H1 (cell line): Measurements from ENCODE around the gene CDR2L. TPM values are rescaled to one million over a fixed set of nuclear protein-coding genes. Genes with fewer than 3 reads are reported as not detected.
A peak's percentile ranks its signal among the peaks of the same experiment; 100 is the strongest.

Experiments
- CTCF ChIA-PET: fragments of 300-600 bp; sonication (Branson Sonifier 250); formaldehyde crosslinking; loops from one replicate; lab custom pipeline; 2021; ENCODE audit not compliant: partially characterized antibody; lab: Charles Lee
- POLR2A ChIA-PET: fragments of 300-600 bp; sonication (Branson Sonifier 250); formaldehyde crosslinking; loops from one replicate; lab custom pipeline; 2021; ENCODE audit warnings: inconsistent platforms; ENCODE audit not compliant: partially characterized antibody; lab: Charles Lee
- DNase-seq, 2 experiments: peaks; one replicate each; pipeline versions ENCODE4 v3.0.0 to v3.0.0-alpha.2; 2010 to 2022; ENCODE audit warnings: low spot score in 2 of 2, low read depth in 1 of 2, mixed read lengths in 1 of 2
- FAIRE-seq: peaks from 2 replicates; lab custom pipeline; 2011; peaks lifted over from hg19 to GRCh38; lab: Jason Lieb, UNC
- H2AFZ ChIP-seq: 2 replicates; pipeline ENCODE4 v1.8.1; 2012; ENCODE audit warnings: low read length, inconsistent platforms
- H2AK5ac ChIP-seq: 2 replicates; pipeline ENCODE4 v1.6.1; 2013; ENCODE audit warnings: low read depth, low read length
- H2BK120ac ChIP-seq: replicated peaks from 2 replicates; pipeline ENCODE3; 2013; ENCODE audit warnings: low read depth, low read length, inconsistent platforms
- H2BK12ac ChIP-seq: 2 replicates; pipeline ENCODE4 v1.6.1; 2013; ENCODE audit warnings: low read depth, low read length
- H2BK15ac ChIP-seq: 2 replicates; pipeline ENCODE4 v1.6.1; 2013; ENCODE audit warnings: low read length
- H2BK20ac ChIP-seq: 2 replicates; pipeline ENCODE4 v1.6.1; 2013; ENCODE audit warnings: low read length
- H2BK5ac ChIP-seq: 2 replicates; pipeline ENCODE4 v1.6.1; 2013; ENCODE audit warnings: low read depth, low read length
- H3K14ac ChIP-seq: 2 replicates; pipeline ENCODE4 v1.6.1; 2013; ENCODE audit warnings: inconsistent platforms; ENCODE audit not compliant: insufficient read length
- H3K18ac ChIP-seq: 2 replicates; pipeline ENCODE4 v1.6.1; 2013; ENCODE audit warnings: low read length; ENCODE audit errors: extremely low read depth
- H3K23ac ChIP-seq: 2 replicates; pipeline ENCODE4 v1.6.1; 2013; ENCODE audit warnings: inconsistent platforms; ENCODE audit not compliant: insufficient read length
- H3K23me2 ChIP-seq: 2 replicates; pipeline ENCODE4 v1.6.1; 2013; ENCODE audit warnings: low read depth, low read length
- H3K27ac ChIP-seq: 2 replicates; pipeline ENCODE4 v1.6.1; 2011; ENCODE audit warnings: low read depth, low read length, inconsistent platforms
- H3K27me3 ChIP-seq, 4 experiments: replicated peaks in 1 of 4; 1 replicate in 1 of 4; 2 replicates in 3 of 4; pipeline versions ENCODE4 v1.6.1 to v1.8.1; 2011 to 2013; ENCODE audit warnings: low read length in 3 of 4, mild to moderate bottlenecking in 3 of 4, inconsistent platforms in 2 of 4, mixed read lengths in 2 of 4, moderate library complexity in 1 of 4; ENCODE audit not compliant: control insufficient read depth in 3 of 4, insufficient read depth in 3 of 4; ENCODE audit errors: extremely low read depth in 1 of 4
- H3K36me3 ChIP-seq, 4 experiments: 2 replicates each; pipeline versions ENCODE4 v1.6.1 to v1.8.1; 2011 to 2013; ENCODE audit warnings: mild to moderate bottlenecking in 4 of 4, low read length in 3 of 4, moderate library complexity in 2 of 4, control low read depth in 1 of 4, inconsistent platforms in 1 of 4; ENCODE audit not compliant: insufficient read depth in 4 of 4, control insufficient read depth in 2 of 4
- H3K4ac ChIP-seq: replicated peaks from 2 replicates; pipeline ENCODE3; 2013; ENCODE audit warnings: low read length, low read depth, mixed read lengths, inconsistent platforms; ENCODE audit not compliant: insufficient read length
- H3K4me1 ChIP-seq, 4 experiments: replicated peaks in 1 of 4; 1 replicate in 1 of 4; 2 replicates in 3 of 4; pipeline versions ENCODE4 v1.6.1 to v1.8.1; 2011 to 2013; ENCODE audit warnings: low read length in 3 of 4, inconsistent platforms in 2 of 4, mixed read lengths in 1 of 4; ENCODE audit not compliant: insufficient read depth in 4 of 4, control insufficient read depth in 3 of 4
- H3K4me2 ChIP-seq, 2 experiments: 2 replicates each; pipeline versions ENCODE4 v1.6.1 to v1.8.1; 2011 to 2013; ENCODE audit warnings: low read depth in 2 of 2, low read length in 2 of 2, control low read depth in 1 of 2, inconsistent platforms in 1 of 2, mild to moderate bottlenecking in 1 of 2; ENCODE audit not compliant: insufficient read depth in 1 of 2
- H3K4me3 ChIP-seq, 4 experiments: fragments of 200-600, 300-600 bp in 1 of 4; sonication (generic), shearing (Covaris generic), sonication (Bioruptor Twin) in 1 of 4; 2 replicates each; pipeline versions ENCODE4 v1.5.1 to v1.8.1; 2011 to 2016; ENCODE audit warnings: low read length in 4 of 4, low read depth in 3 of 4, control low read depth in 2 of 4, inconsistent platforms in 2 of 4, mild to moderate bottlenecking in 2 of 4, mixed read lengths in 1 of 4, moderate library complexity in 1 of 4; ENCODE audit not compliant: insufficient read depth in 2 of 4; ENCODE audit errors: extremely low read depth in 1 of 4
- H3K56ac ChIP-seq: replicated peaks from 2 replicates; pipeline ENCODE3; 2013; ENCODE audit warnings: low read depth, mild to moderate bottlenecking, mixed read lengths, low read length, inconsistent platforms; ENCODE audit not compliant: insufficient read length
- H3K79me1 ChIP-seq: 2 replicates; pipeline ENCODE4 v1.6.1; 2013; ENCODE audit warnings: low read depth, low read length, control low read depth
- H3K79me2 ChIP-seq, 2 experiments: 2 replicates each; pipeline versions ENCODE4 v1.6.1 to v1.8.1; 2012 to 2013; ENCODE audit warnings: low read length in 2 of 2, mild to moderate bottlenecking in 2 of 2, inconsistent platforms in 1 of 2; ENCODE audit not compliant: insufficient read depth in 2 of 2, control insufficient read depth in 1 of 2
- H3K9ac ChIP-seq, 4 experiments: replicated peaks in 1 of 4; 1 replicate in 1 of 4; 2 replicates in 3 of 4; pipeline versions ENCODE4 v1.6.1 to v1.8.1; 2011 to 2013; ENCODE audit warnings: low read depth in 3 of 4, low read length in 3 of 4, control low read depth in 2 of 4, mild to moderate bottlenecking in 2 of 4, moderate library complexity in 2 of 4, inconsistent platforms in 1 of 4; ENCODE audit errors: extremely low read depth in 1 of 4
- H3K9me3 ChIP-seq, 2 experiments: 2 replicates each; pipeline versions ENCODE4 v1.6.1 to v1.8.1; 2012 to 2013; ENCODE audit warnings: mild to moderate bottlenecking in 2 of 2, moderate library complexity in 2 of 2, control low read depth in 1 of 2, inconsistent platforms in 1 of 2, low read depth in 1 of 2, low read length in 1 of 2, mixed read lengths in 1 of 2; ENCODE audit not compliant: insufficient read depth in 2 of 2
- H4K20me1 ChIP-seq, 2 experiments: replicated peaks in 1 of 2; 2 replicates each; pipeline versions ENCODE3 to v1.8.1; 2011 to 2013; ENCODE audit warnings: inconsistent platforms in 2 of 2, low read length in 2 of 2, mild to moderate bottlenecking in 1 of 2; ENCODE audit not compliant: insufficient read depth in 2 of 2, control insufficient read depth in 1 of 2
- H4K5ac ChIP-seq: 2 replicates; pipeline ENCODE4 v1.6.1; 2013; ENCODE audit warnings: low read length, low read depth, mixed read lengths, inconsistent platforms; ENCODE audit not compliant: insufficient read length
- H4K8ac ChIP-seq: 2 replicates; pipeline ENCODE4 v1.8.0; 2013; ENCODE audit warnings: mild to moderate bottlenecking, moderate library complexity, low read length, inconsistent platforms; ENCODE audit not compliant: insufficient read depth; ENCODE audit errors: extremely low read depth
- H4K91ac ChIP-seq: replicated peaks from 2 replicates; pipeline ENCODE3; 2013; ENCODE audit warnings: low read length, mixed read lengths, inconsistent platforms; ENCODE audit not compliant: insufficient read length
- BRCA1 ChIP-seq: IDR thresholded peaks from 2 replicates; pipeline ENCODE4 v1.6.1; 2012; ENCODE audit warnings: low read depth, low read length, improper control_type of control experiment
- RAD21 ChIP-seq, 2 experiments: IDR thresholded peaks in 1 of 2; conservative IDR thresholded peaks in 1 of 2; 2 replicates each; pipeline ENCODE4 v1.6.1; 2011; ENCODE audit warnings: low read depth in 2 of 2, low read length in 2 of 2, improper control_type of control experiment in 1 of 2, inconsistent platforms in 1 of 2, mild to moderate bottlenecking in 1 of 2, moderate library complexity in 1 of 2
- WGBS, 2 experiments: shearing (Covaris generic) in 1 of 2; methylation state at CpG; one replicate each; pipeline versions ENCODE4 v1.1.6 to v1.1.7; 2013 to 2015; ENCODE audit warnings: low lambda C conversion rate in 2 of 2, mixed read lengths in 2 of 2, inconsistent platforms in 1 of 2, low coverage in 1 of 2, missing lambda C conversion rate in 1 of 2; ENCODE audit not compliant: insufficient replicate concordance in 2 of 2, insufficient coverage in 1 of 2, insufficient read length in 1 of 2; ENCODE audit errors: extremely low coverage in 1 of 2, missing lambda C conversion rate in 1 of 2; 5-methylcytosine and 5-hydroxymethylcytosine counted together
- polyA plus RNA-seq, 7 experiments: library from polyadenylated mRNA; depleted of rRNA in 3 of 7; stranded (reverse) in 5 of 7; unstranded in 2 of 7; fragments of >200 nt in 5 of 7; fragments of 200-250 nt in 2 of 7; gene quantifications; 1 replicate in 5 of 7; 2 replicates in 1 of 7; 4 replicates in 1 of 7; pipeline versions ENCODE4 v1.2.1 to v1.2.3, GENCODE V29; 2011 to 2013; ENCODE audit warnings: missing spikeins in 2 of 7, mixed read lengths in 2 of 7
- total RNA-seq: library from RNA; stranded (reverse); fragmentation: NEBNext Ultra II Directional; extraction: Animal tissue kit (Norgen Biotek cat#: 25700); gene quantifications from 2 replicates; pipeline ENCODE4 v1.2.1, GENCODE V29; 2021

CDR2L gene
- total and polyA plus RNA-seq, 2 of the 8 experiments (the other 6 are each of a cell fraction or from before 2014, with no cell fraction given): 20.4 to 38.1 TPM

DNA sequence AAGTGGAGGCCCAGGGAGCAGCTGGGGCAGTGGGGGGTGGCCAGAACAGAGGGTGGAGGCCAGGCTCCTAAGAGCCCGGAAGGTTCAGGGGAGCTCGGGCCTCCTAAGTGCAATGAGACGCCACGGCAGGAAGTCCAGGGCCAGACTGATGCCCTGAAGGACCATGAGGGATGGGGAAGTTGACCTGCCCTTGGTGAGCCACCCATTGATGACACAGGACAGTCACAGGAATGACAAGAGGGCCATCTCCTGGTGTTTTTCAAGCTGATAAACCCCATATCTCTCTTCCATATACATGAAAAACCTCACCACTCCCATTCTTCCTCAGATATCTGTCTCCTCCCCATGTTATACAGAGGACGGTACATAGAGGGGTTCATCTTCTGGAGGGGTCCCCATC, 19.2 kb downstream of the CDR2L start:
- H3K4ac ChIP-seq: no peak overlapping the region
- no peak overlapping the region for H2AFZ ChIP-seq
- H2BK120ac ChIP-seq: no peak overlapping the region
- H2BK12ac ChIP-seq: no peak overlapping the region
- TF ChIP-seq RAD21 (IDR thresholded peaks at IDR 0.05 in 1 of 2, conservative IDR thresholded peaks at IDR 0.05 in 1 of 2; ENCODE audit: low read depth in 2 of 2, low read length in 2 of 2) (0 out of 4 replicates have a peak, but pooled peaks of 1 of the 2 experiments have one; percentile 12), BRCA1 (no peak)
- H3K27me3 ChIP-seq: no peaks in the 10 kb centered on the region
- no peaks in the 10 kb centered on the region for H3K79me1 ChIP-seq
- no peak overlapping the region for H2BK5ac ChIP-seq
- no peak overlapping the region for H3K23ac ChIP-seq
- no peak overlapping the region for H3K14ac ChIP-seq
- H3K9ac ChIP-seq: peak overlapping the region in 1 of 4 experiments; percentile 22; a peak in 1 of 7 replicates
- H4K20me1 ChIP-seq: peaks cover 0 to 4% of the 10 kb centered on the region in 2 experiments
- no peak for FAIRE-seq
- ChIA-PET CTCF (interaction anchor here (1.3 to 20.3 kb wide), 6 partner anchors 11 to 47 kb away, joined by 3 to 345 read pairs (median 8); partner anchors contain the start of gene CDR2L), POLR2A (interaction anchor here (1.5 kb wide), 1 partner anchor 19 kb away, joined by 6 read pairs; the partner anchor contains the start of gene CDR2L)
- H3K4me2 ChIP-seq: no peak overlapping the region
- H3K56ac ChIP-seq: no peak overlapping the region
- no peaks in the 10 kb centered on the region for H3K79me2 ChIP-seq
- H2AK5ac ChIP-seq: no peak overlapping the region
- WGBS, 2 experiments: 96% methylated on average over 5 of the region's 5 CpGs; no CpG with 5 or more reads in 1 of the 2 experiments
- no peak overlapping the region for H4K5ac ChIP-seq
- no peak overlapping the region for H3K4me3 ChIP-seq
- H4K91ac ChIP-seq: no peak overlapping the region
- no peaks in the 10 kb centered on the region for H3K9me3 ChIP-seq
- no peak overlapping the region for H3K27ac ChIP-seq
- H2BK20ac ChIP-seq: no peak overlapping the region
- peaks cover 4 to 23% (median 15%) of the 10 kb centered on the region in 4 experiments; a peak in 5 of 8 replicates for H3K36me3 ChIP-seq
- no peak overlapping the region for H4K8ac ChIP-seq
- no peak overlapping the region for H2BK15ac ChIP-seq
- H3K4me1 ChIP-seq: peaks cover 0 to 4% (median 0%) of the 10 kb centered on the region in 4 experiments; a peak in 2 of 7 replicates
- no peak for DNase-seq
- H3K18ac ChIP-seq: no peak overlapping the region
- H3K23me2 ChIP-seq: no peaks in the 10 kb centered on the region
